Activated naive CD4-positive, alpha-beta T cell treated with anti-CD3 and anti-CD28 coated beads, Interleukin-2, amount 50 U/mL, for 24 hours (primary cell): ENCODE results near the gene LRP3.
"Not testable (repeated sequence)": the region's sequence is repeated elsewhere in the genome, so short reads cannot be mapped to it uniquely, and the experiment has no call there.

ENCODE experiments used
- H3K27ac Mint-ChIP-seq: one replicate; pipeline ENCODE4 v1.8.0; 2021; ENCODE audit warnings: mild to moderate bottlenecking, mixed read lengths
- H3K27me3 Mint-ChIP-seq: one replicate; pipeline ENCODE4 v1.8.0; 2021; ENCODE audit warnings: mixed read lengths
- H3K36me3 Mint-ChIP-seq: one replicate; pipeline ENCODE4 v1.8.0; 2021; ENCODE audit warnings: mixed read lengths
- H3K4me1 Mint-ChIP-seq: one replicate; pipeline ENCODE4 v1.8.0; 2021; ENCODE audit warnings: mixed read lengths
- H3K4me3 Mint-ChIP-seq: one replicate; pipeline ENCODE4 v1.8.0; 2021; ENCODE audit warnings: mild to moderate bottlenecking, mixed read lengths
- H3K9me3 Mint-ChIP-seq: one replicate; pipeline ENCODE4 v1.8.0; 2021; ENCODE audit warnings: mixed read lengths

The LRP3 gene

DNA sequence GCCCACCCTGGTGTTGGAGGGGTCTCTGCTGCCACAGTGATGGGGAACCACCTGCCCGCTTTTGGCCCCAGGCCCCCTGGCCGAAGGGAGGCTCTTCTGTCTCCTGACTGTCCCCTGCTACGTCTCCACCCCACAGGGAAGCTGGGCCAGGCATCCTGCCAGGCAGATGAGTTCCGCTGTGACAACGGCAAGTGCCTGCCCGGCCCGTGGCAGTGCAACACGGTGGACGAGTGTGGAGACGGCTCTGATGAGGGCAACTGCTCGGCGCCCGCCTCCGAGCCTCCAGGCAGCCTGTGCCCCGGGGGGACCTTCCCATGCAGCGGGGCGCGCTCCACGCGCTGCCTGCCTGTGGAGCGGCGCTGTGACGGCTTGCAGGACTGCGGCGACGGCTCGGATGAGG is 11.0 kb downstream of the LRP3 start:
- H3K27me3 Mint-ChIP-seq: no peaks in the 10 kb centered on the region
- no peaks in the 10 kb centered on the region for H3K4me1 Mint-ChIP-seq
- H3K27ac Mint-ChIP-seq: no peak overlapping the region
- no peaks in the 10 kb centered on the region for H3K9me3 Mint-ChIP-seq
- no peak overlapping the region for H3K4me3 Mint-ChIP-seq
- no peaks in the 10 kb centered on the region for H3K36me3 Mint-ChIP-seq

DNA sequence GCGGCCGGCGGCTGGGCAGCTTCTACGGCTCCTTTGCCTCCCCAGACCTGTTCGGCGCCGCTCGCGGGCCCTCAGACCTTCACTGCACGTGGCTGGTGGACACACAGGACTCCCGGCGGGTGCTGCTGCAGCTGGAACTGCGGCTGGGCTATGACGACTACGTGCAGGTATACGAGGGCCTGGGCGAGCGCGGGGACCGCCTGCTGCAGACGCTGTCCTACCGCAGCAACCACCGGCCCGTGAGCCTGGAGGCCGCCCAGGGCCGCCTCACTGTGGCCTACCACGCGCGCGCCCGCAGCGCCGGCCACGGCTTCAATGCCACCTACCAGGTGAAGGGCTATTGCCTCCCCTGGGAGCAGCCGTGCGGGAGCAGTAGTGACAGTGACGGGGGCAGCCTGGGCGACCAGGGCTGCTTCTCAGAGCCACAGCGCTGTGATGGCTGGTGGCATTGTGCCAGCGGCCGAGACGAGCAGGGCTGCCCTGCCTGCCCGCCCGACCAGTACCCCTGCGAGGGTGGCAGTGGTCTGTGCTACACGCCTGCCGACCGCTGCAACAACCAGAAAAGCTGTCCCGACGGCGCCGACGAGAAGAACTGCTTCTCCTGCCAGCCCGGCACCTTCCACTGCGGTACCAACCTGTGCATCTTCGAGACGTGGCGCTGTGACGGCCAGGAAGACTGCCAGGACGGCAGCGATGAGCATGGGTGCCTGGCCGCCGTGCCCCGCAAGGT is 11.6 kb downstream of the LRP3 start:
- Mint-ChIP-seq H3K4me1 (no peaks in the 10 kb centered on the region), H3K36me3 (no peaks in the 10 kb centered on the region), H3K4me3 (no peak overlapping the region), H3K27ac (no peak overlapping the region), H3K27me3 (no peaks in the 10 kb centered on the region), H3K9me3 (no peaks in the 10 kb centered on the region)

GRCh38 chr19:33206261-33207039 is 12.3 kb downstream of the LRP3 start:
- Mint-ChIP-seq H3K27me3 (no peaks in the 10 kb centered on the region), H3K36me3 (no peaks in the 10 kb centered on the region), H3K4me1 (no peaks in the 10 kb centered on the region), H3K27ac (no peak overlapping the region), H3K4me3 (no peak overlapping the region), H3K9me3 (no peaks in the 10 kb centered on the region)

GRCh38 chr19:33207040-33207620 is 13.0 kb downstream of the LRP3 start:
- no peaks in the 10 kb centered on the region for H3K9me3 Mint-ChIP-seq
- H3K4me3 Mint-ChIP-seq: no peak overlapping the region
- no peaks in the 10 kb centered on the region for H3K27me3 Mint-ChIP-seq
- no peaks in the 10 kb centered on the region for H3K4me1 Mint-ChIP-seq
- H3K27ac Mint-ChIP-seq: no peak overlapping the region
- H3K36me3 Mint-ChIP-seq: no peaks in the 10 kb centered on the region

DNA sequence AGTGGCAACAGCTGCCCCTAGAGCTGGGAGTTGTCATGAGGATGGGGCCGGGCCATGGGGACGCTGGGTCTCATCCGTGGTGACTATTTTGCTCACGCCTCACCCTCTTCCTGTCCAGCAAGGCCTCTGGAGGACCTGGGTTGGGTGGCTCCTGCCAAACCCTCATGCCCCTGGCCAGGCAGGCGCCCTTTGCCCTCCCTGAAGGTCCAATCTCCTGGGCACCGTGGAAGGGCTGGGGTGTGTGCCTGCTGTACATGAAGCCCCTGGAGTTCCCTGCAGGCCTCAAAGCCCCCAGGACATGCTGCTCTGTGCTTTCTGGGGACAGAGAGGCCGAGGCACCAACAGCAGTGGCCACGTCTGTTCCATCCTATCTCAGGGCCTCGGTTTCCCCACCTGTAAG is 13.8 kb downstream of the LRP3 start:
- no peaks in the 10 kb centered on the region for H3K9me3 Mint-ChIP-seq
- H3K27me3 Mint-ChIP-seq: no peaks in the 10 kb centered on the region
- no peaks in the 10 kb centered on the region for H3K4me1 Mint-ChIP-seq
- H3K27ac Mint-ChIP-seq: no peak overlapping the region
- H3K36me3 Mint-ChIP-seq: no peaks in the 10 kb centered on the region
- no peak overlapping the region for H3K4me3 Mint-ChIP-seq

- Mint-ChIP-seq H3K27ac (no peak overlapping the region), H3K4me1 (no peaks in the 10 kb centered on the region), H3K9me3 (no peaks in the 10 kb centered on the region), H3K27me3 (no peaks in the 10 kb centered on the region), H3K36me3 (no peaks in the 10 kb centered on the region), H3K4me3 (no peak overlapping the region)
Measured at GRCh38 chr19:33208371-33208895, 14.3 kb downstream of the LRP3 start.

DNA sequence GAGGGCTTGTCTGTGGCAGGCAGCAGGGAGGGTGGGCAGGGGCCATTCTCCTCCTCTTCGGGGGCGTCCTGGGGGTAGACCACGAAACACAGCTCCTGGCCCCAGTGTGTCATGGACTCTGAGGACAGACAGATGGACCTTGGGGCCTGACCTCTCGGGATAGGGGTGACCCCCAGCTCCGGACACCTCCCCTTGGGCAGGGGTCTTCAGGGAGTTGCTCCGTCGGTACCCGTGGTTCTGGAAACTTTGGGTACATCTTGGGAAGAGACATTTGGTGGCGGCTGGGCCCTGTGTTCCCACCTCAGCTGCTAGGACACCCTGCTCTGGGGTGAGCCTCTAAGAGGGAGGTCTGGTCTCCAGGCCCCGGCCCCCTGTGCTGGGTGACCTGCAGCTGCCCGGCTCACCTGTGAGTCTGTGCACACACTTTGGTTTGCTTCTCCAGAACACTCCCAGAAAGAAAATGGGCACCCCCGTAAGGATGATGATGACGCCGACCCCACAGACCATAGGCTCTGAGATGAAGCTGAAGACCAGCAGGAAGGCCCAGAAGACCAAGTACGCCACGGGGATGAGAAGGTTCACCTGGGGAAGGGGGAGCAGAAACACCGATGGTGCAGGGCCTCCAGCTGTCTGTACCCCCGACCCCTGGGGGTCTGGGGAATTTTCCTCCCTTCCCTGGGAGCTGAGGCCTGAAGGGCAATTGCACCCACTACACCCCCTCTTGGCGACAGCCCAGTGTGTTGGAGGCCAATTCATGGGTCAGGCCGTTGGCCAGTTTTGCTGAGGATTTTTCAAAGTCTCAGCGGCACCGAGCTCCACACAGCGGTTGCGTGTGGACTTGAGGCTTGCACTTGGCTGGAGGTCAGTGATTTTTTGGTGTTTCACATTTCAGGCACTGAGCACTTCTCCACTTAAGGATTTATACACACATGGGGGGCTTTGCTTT is 15.0 kb downstream of the LRP3 start:
- Mint-ChIP-seq H3K36me3 (no peaks in the 10 kb centered on the region), H3K27ac (no peak overlapping the region), H3K9me3 (no peaks in the 10 kb centered on the region), H3K27me3 (no peaks in the 10 kb centered on the region), H3K4me3 (no peak overlapping the region), H3K4me1 (no peaks in the 10 kb centered on the region)

GRCh38 chr19:33209850-33210230 is 15.7 kb downstream of the LRP3 start:
- not testable (repeated sequence) for H3K36me3 Mint-ChIP-seq

GRCh38 chr19:33210266-33210940 is 16.3 kb downstream of the LRP3 start:
- H3K4me3 Mint-ChIP-seq: no peak overlapping the region
- no peaks in the 10 kb centered on the region for H3K9me3 Mint-ChIP-seq
- H3K4me1 Mint-ChIP-seq: no peaks in the 10 kb centered on the region
- H3K36me3 Mint-ChIP-seq: no peaks in the 10 kb centered on the region
- H3K27me3 Mint-ChIP-seq: no peaks in the 10 kb centered on the region
- no peak overlapping the region for H3K27ac Mint-ChIP-seq

More at GRCh38 chr19:33209850-33210230, 15.7 kb downstream of the LRP3 start:
- not testable (repeated sequence) for H3K27me3 Mint-ChIP-seq, H3K4me1 Mint-ChIP-seq, H3K27ac Mint-ChIP-seq, H3K4me3 Mint-ChIP-seq, H3K9me3 Mint-ChIP-seq

GRCh38 chr19:33211794-33212435 is 17.8 kb downstream of the LRP3 start:
- Mint-ChIP-seq H3K4me1 (no peaks in the 10 kb centered on the region), H3K9me3 (no peaks in the 10 kb centered on the region), H3K27me3 (no peaks in the 10 kb centered on the region), H3K36me3 (no peaks in the 10 kb centered on the region), H3K27ac (no peak overlapping the region), H3K4me3 (no peak overlapping the region)

DNA sequence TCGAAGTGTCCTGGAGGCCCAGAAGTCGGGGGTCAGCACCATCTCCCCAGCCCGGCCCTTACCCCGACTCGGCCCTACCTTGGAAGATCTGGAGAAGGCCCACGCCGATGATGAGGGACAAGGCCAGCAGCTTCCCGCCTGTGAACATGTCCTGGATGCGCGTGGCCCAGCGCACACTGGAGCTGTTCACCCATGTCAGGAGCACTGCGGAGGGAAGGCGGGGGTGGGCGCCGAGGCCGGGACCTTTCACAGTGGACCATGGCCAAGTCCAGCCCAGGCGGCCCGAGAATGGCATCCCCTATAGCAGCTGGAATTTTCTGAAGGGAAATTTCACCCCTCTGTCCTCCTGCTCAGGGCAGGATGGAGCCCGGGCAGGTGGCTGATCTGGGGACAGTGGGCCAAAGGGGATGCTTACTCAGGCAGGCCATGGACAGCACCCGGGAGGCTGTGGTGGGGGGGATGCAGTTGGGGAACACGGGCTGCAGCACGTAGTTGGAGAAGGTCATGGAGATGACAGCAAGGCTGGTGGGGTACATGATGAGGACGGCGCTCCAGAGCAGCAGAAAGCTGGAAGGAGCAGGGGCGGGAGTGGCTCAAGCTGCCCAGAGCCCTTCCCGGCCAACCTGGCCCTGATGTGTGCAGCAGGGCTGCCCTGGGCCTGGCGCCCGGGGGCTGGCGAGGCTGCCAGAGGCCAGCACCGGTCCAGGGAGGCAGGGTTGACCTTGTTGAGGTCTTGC is 18.5 kb downstream of the LRP3 start:
- Mint-ChIP-seq H3K9me3 (no peaks in the 10 kb centered on the region), H3K36me3 (no peaks in the 10 kb centered on the region), H3K4me1 (no peaks in the 10 kb centered on the region), H3K4me3 (no peak overlapping the region), H3K27me3 (no peaks in the 10 kb centered on the region), H3K27ac (no peak overlapping the region)

GRCh38 chr19:33214596-33214995 is 20.5 kb downstream of the LRP3 start:
- H3K27me3 Mint-ChIP-seq: no peaks in the 10 kb centered on the region
- no peaks in the 10 kb centered on the region for H3K36me3 Mint-ChIP-seq
- H3K9me3 Mint-ChIP-seq: no peaks in the 10 kb centered on the region
- H3K4me3 Mint-ChIP-seq: no peak overlapping the region
- no peaks in the 10 kb centered on the region for H3K4me1 Mint-ChIP-seq
- H3K27ac Mint-ChIP-seq: no peak overlapping the region

GRCh38 chr19:33215438-33216197 is 21.5 kb downstream of the LRP3 start:
- Mint-ChIP-seq H3K4me3 (no peak overlapping the region), H3K27me3 (no peaks in the 10 kb centered on the region), H3K27ac (no peak overlapping the region), H3K9me3 (no peaks in the 10 kb centered on the region), H3K36me3 (no peaks in the 10 kb centered on the region), H3K4me1 (no peaks in the 10 kb centered on the region)
